ENCODE data around the gene ZFYVE27.

DNA sequence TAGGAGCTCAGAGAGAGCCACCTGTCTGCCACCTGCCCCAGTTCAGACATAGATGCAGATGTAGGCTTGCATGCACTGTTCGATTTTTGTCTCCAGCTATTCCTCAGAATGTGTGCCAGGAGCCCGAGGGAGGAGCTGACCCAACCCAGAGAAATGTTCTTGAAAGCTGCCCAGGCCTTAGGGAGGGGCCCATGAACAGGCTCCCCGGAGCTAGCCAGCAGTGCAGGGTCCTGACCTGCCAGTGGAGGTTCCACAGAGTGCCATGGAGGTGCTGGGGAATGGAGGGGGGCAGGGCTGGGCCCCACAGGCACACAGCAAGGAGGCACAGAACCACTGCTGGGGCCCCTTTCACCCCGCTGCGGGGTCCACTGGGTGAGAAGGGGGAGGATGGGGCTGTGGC, 64.5 kb downstream of the ZFYVE27 start:
- TF ChIP-seq CTCF (conservative IDR thresholded peaks at IDR 0.05 in 1 of 2, IDR thresholded peaks at IDR 0.05 in 1 of 2; ENCODE audit: extremely low read depth in 1 of 2, insufficient read depth in 1 of 2, low read depth in 1 of 2, low read length in 2 of 2) (no peak), EZH2 (IDR thresholded peaks at IDR 0.05; ENCODE audit: borderline replicate concordance, low read length) (no peak)
